ENCODE results near the gene CPN1.

Gene CPN1

GRCh38 chr10:100000109-100000644 lies 81.5 kb downstream of the CPN1 start:
- in situ Hi-C loops (cut with MboI; ENCODE audit: low pct_unique_long_range_greater_than_20kb, low sequenced_read_pairs, unreplicated experiment), result no loop called here
- no peak for DNase-seq (ENCODE audit: low spot score)
- no peak for TF ChIP-seq CTCF (IDR thresholded peaks at IDR 0.05; ENCODE audit: extremely low read depth, insufficient read depth, missing control alignments)

- DNase-seq (ENCODE audit: low spot score), result no peak
- in situ Hi-C loops (cut with MboI; ENCODE audit: low pct_unique_long_range_greater_than_20kb, low sequenced_read_pairs, unreplicated experiment), result no loop called here
- TF ChIP-seq CTCF (IDR thresholded peaks at IDR 0.05; ENCODE audit: extremely low read depth, insufficient read depth, missing control alignments), result no peak
Measured at GRCh38 chr10:99999319-100000108, 82.2 kb downstream of the CPN1 start.

GRCh38 chr10:99998889-99999288 lies 82.8 kb downstream of the CPN1 start:
- no peak for DNase-seq (ENCODE audit: low spot score)
- no peak for TF ChIP-seq CTCF (IDR thresholded peaks at IDR 0.05; ENCODE audit: extremely low read depth, insufficient read depth, missing control alignments)
- in situ Hi-C loops (cut with MboI; ENCODE audit: low pct_unique_long_range_greater_than_20kb, low sequenced_read_pairs, unreplicated experiment), result no loop called here

- DNase-seq (ENCODE audit: low spot score), result no peak
- no peak for TF ChIP-seq CTCF (IDR thresholded peaks at IDR 0.05; ENCODE audit: extremely low read depth, insufficient read depth, missing control alignments)
- in situ Hi-C loops (cut with MboI; ENCODE audit: low pct_unique_long_range_greater_than_20kb, low sequenced_read_pairs, unreplicated experiment), result no loop called here
Measured at GRCh38 chr10:99996671-99997648, 84.7 kb downstream of the CPN1 start.

- TF ChIP-seq CTCF (IDR thresholded peaks at IDR 0.05; ENCODE audit: extremely low read depth, insufficient read depth, missing control alignments), result no peak
- in situ Hi-C loops (cut with MboI; ENCODE audit: low pct_unique_long_range_greater_than_20kb, low sequenced_read_pairs, unreplicated experiment), result no loop called here
- no peak for DNase-seq (ENCODE audit: low spot score)
Measured at GRCh38 chr10:99995713-99996112, 86.0 kb downstream of the CPN1 start.

- in situ Hi-C loops (cut with MboI; ENCODE audit: low pct_unique_long_range_greater_than_20kb, low sequenced_read_pairs, unreplicated experiment), result no loop called here
- no peak for DNase-seq (ENCODE audit: low spot score)
- TF ChIP-seq CTCF (IDR thresholded peaks at IDR 0.05; ENCODE audit: extremely low read depth, insufficient read depth, missing control alignments), result no peak
Measured at GRCh38 chr10:99995269-99995668, 86.4 kb downstream of the CPN1 start.

Data from GM13977 (cell line).